Renal cortex interstitium (tissue), 11 donors: ENCODE measurements around the gene LRP3. TPM values are rescaled to one million over a fixed set of nuclear protein-coding genes. Genes with fewer than 3 reads are reported as not detected.

ENCODE experiments used
- DNase-seq, 11 donors: peaks; one replicate each; pipeline ENCODE4 v3.0.0-alpha.2; 2013; ENCODE audit warnings: low read depth in 9 of 11, low spot score in 4 of 11; ENCODE audit errors: extremely low read depth in 1 of 11
- polyA plus RNA-seq, 3 donors: library from polyadenylated mRNA; unstranded; fragments of 120-200 nt; gene quantifications; one replicate each; pipeline ENCODE4 v1.2.1, GENCODE V29; 2013; ENCODE audit not compliant: insufficient read length in 3 of 3

Gene LRP3
- polyA plus RNA-seq, 3 donors: 18.4 to 30.7 (median 26.4) TPM

- DNase-seq: no peak
Observed at GRCh38 chr19:33257828-33258227, 63.7 kb downstream of the LRP3 start.

Other genes with a start within 250 kb of the LRP3 start
- gene CEP89, start 222.4 kb upstream of the LRP3 start, polyA plus RNA-seq: 10 to 100 TPM; 30.2 to 31.9 (median 31.6) TPM
- gene FAAP24, start 222.1 kb upstream of the LRP3 start, polyA plus RNA-seq: 1 to 10 TPM; 2.6 to 3.3 (median 3.0) TPM
- 10 to 100 TPM; 16.3 to 26.3 (median 17.8) TPM for gene RHPN2, start 129.4 kb upstream of the LRP3 start, polyA plus RNA-seq
- 10 to 100 TPM; 13.1 to 15.0 (median 13.7) TPM for gene GPATCH1, start 113.1 kb upstream of the LRP3 start, polyA plus RNA-seq
- 1 to 10 TPM in 2 of 3 donors, under 1 TPM in 1; 0.86 to 2.4 (median 1.3) TPM for gene WDR88, start 62.2 kb upstream of the LRP3 start, polyA plus RNA-seq
- under 1 TPM; 0.22 to 0.40 (median 0.33) TPM for gene SLC7A10, start 31.5 kb downstream of the LRP3 start, polyA plus RNA-seq
- 1 to 10 TPM; 2.3 to 7.0 (median 3.0) TPM for gene CEBPA, start 108.2 kb downstream of the LRP3 start, polyA plus RNA-seq
- gene CEBPG, start 179.4 kb downstream of the LRP3 start, polyA plus RNA-seq: 10 to 100 TPM; 17.5 to 23.7 (median 23.3) TPM